GM23338 (cell line): ENCODE data around the gene NOVA1.

Experiments used
- CTCF ChIP-seq, 2 experiments: fragments of 200-600 bp in 1 of 2; sonication (generic) in 1 of 2; conservative IDR thresholded peaks; 2 replicates each; pipeline versions ENCODE4 v1.5.1 to v1.6.1; 2016 to 2017; ENCODE audit warnings: antibody characterized with exemption in 2 of 2, low read depth in 2 of 2, mild to moderate bottlenecking in 2 of 2, moderate library complexity in 1 of 2
- EZH2phosphoT487 ChIP-seq: fragments of 200-600 bp; sonication (generic); IDR thresholded peaks from one replicate; pipeline ENCODE4 v1.8.1; 2018; ENCODE audit warnings: antibody characterized with exemption; ENCODE audit not compliant: unreplicated experiment

GRCh38 chr14:26412421-26412820 lies 185.4 kb downstream of the NOVA1 start:
- TF ChIP-seq EZH2phosphoT487, result no peak
- TF ChIP-seq CTCF (conservative IDR thresholded peaks at IDR 0.05; ENCODE audit: low read depth in 2 of 2), result no peak
